GM12875 (cell line): ENCODE measurements around the gene GPC3.

Experiments used
- H3K4me3 ChIP-seq: one replicate; pipeline ENCODE4 v1.5.1; 2011; ENCODE audit warnings: low read depth, low read length, control low read depth
- TF ChIP-seq, protein P1 (sequence below): IDR thresholded peaks from 2 replicates; pipeline ENCODE4 v1.5.1; 2011; ENCODE audit warnings: low read depth, mild to moderate bottlenecking, control low read depth, inconsistent platforms, low read length, moderate library complexity, borderline replicate concordance; ENCODE audit not compliant: insufficient read depth

Gene GPC3

DNA sequence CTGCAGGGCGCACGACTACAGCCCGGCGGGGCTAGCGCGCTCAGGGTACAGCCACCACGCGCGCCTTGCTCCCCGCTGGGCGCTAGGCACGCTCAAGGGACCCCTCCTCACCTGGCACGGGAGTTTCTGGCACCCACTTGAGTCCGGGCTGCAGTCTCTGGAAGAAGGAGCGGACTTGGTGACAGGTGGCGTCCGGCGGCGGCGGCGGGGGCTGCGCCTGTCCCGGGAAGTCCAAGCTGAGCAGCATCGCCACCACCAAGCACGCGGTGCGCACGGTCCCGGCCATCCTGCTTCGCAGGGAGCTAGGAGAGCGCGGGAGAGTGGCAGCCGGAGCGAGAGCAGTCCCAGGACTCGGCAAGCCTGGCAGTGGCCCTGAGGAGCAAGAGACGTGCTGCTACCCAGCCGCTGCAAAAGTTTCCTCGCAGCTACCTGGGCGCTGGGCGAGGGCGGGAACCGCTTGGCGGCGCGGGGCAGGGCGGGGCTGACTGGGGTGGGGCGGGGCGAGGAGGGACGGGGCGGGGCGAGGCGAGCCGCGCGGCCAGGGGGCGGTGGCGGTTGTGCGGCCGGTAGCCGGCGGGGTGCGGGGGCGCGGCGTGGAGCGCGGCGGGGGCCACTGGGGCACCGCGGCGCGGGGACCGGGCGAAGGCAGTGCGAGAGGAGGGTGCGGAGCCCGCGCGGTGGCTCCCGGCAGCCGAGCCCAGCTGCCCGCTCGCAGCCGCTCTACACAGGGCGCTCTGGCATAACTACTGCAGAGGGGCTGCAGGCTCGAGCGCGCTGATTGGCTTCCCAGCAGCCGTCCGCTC, at the start of gene GPC3:
TSS of gene GPC3 (minus strand) at position 431 of the 803 bp plus-strand sequence.
- TF ChIP-seq, protein P1, sequence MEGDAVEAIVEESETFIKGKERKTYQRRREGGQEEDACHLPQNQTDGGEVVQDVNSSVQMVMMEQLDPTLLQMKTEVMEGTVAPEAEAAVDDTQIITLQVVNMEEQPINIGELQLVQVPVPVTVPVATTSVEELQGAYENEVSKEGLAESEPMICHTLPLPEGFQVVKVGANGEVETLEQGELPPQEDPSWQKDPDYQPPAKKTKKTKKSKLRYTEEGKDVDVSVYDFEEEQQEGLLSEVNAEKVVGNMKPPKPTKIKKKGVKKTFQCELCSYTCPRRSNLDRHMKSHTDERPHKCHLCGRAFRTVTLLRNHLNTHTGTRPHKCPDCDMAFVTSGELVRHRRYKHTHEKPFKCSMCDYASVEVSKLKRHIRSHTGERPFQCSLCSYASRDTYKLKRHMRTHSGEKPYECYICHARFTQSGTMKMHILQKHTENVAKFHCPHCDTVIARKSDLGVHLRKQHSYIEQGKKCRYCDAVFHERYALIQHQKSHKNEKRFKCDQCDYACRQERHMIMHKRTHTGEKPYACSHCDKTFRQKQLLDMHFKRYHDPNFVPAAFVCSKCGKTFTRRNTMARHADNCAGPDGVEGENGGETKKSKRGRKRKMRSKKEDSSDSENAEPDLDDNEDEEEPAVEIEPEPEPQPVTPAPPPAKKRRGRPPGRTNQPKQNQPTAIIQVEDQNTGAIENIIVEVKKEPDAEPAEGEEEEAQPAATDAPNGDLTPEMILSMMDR: no peak
- H3K4me3 ChIP-seq: no peak within 1 kb of the TSS

DNA sequence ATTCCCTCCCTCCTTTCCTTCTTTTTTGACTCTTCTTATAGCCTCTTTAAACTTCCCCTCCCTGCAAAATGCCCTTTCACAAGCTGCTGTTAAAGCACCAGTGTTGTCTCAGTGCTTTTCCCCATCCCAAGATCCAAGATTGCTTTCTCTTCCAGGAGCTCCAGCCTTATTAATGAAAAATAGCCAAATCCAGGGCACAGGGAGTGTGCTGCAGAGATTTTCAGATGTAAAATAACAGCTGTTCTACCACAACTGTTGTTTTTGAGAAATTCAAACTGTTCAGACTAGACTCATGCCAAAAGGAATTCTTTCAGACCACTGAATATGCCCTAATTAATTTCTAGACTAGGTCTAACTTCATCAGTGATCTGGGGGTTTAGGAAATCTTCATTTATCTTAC, 47.0 kb upstream of the GPC3 start:
- TF ChIP-seq, protein P1: no peak
- no peak overlapping the region for H3K4me3 ChIP-seq

DNA sequence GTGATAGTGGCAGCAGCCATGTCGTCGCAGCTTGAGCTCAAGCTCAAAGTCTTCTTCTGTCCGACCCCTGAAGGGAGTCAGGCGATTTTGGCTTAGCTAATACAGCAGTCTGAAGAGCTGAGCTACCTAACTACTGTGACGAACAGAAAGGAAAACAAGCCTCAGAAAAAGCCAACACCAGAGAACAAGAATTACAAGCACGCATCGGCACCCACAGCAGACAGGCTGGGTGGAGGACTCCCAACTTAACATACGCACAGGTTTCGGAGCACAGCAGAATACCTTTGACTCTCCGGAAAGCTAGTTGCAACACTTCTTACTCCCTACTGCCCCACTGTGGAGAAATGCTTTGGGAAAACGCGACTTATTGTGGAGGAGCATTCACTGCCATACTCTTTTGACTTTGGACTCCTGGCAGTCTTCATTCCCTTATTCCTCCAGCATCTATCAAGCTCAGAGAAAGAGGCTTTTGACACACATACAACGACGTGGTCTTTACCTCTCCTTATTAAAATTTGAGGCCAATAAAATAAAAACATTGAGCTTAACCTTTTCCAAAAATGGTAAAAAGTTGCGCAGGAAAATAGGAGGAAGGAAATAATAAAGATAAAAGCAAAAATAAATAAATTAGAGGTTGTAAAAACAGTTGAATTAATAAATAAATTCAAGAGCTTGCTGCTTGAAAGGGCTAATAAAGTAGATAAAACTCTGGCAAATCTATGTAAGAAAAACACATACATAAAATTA, 41.3 kb upstream of the GPC3 start:
- TF ChIP-seq, protein P1: peak; percentile 24; the same call in 1 of the 2 replicates
- no peak overlapping the region for H3K4me3 ChIP-seq

DNA sequence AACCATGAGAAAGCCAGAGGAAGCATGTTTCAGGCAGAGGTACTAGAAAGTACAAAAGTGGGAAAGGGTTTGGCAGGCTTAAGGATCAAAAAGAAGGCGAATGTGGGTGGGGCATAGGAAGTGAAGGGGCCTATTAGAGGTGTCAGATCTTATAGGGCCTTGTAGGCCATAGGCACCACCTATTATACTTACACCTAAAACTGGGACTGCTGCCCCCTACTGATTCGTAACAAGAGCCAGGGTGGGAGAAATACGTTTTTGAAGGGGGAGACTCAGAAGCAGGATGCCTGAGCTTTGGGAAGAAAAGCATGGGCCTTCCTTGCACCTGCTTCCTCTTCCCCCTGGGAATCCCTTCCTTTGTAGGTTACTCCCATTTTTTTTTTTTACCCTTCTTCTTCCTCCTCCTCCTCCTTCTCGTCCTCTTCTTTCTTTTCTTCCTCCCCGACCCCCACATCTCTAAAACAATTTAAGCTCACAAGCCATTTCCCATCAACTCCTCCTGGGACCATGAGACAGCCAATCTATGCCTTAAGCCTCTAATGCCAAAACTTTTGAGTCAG, 40.7 kb upstream of the GPC3 start:
- H3K4me3 ChIP-seq: no peak overlapping the region
- TF ChIP-seq, protein P1: no peak

DNA sequence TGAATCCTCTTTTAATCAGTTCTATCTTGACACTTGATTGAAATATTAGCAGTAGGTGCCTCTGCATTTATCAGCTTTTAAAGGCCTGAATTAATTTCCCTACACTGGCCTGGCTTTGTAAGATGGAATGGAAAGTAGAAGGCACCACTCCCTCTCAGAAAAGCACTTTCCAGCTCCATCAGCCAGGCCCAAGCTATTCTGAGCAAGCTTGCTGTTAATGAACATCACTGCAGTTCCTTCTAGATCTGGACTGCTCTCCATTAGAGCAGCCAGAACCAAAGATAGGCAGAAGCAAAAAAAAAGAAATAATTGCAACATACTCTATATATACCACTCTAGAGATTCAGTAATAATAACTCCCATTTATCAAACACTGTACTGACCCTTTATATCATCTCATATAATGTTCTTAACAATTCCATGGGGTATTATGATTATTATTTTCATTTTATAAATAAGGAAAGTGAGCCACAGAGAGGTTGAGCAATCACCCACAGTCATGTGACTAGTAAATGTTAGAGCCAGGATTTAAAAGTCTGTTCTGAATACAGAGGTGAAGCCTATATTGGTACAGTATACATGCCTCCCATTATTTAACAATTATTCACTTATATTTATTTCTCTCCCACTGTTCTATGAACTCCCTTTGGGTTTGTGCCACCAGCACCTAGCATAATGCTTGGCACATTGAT, 39.4 kb upstream of the GPC3 start:
- no peak overlapping the region for H3K4me3 ChIP-seq
- TF ChIP-seq, protein P1: no peak

DNA sequence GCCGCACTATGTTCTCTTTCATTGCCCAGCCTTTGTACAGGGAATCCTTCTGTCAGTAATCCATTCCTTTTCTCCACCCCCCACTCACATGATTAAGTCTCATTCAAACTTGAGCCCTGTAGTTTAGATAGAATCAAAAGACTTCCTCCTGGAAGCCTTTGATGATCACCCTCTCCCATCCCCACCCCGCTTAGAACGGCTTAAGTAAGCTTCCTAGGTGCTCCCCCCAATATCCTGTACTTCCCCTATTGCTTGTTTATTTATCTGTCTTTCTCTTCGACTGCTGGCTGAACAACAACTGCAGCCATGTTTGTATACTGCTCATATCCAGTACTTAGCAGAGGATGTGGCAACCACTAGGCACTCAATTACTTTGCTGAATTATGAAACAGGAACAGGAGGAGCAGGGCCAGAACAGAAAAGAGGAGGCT, 38.5 kb upstream of the GPC3 start:
- TF ChIP-seq, protein P1: no peak
- no peak overlapping the region for H3K4me3 ChIP-seq
